ENCODE results near the gene NINJ2.

The NINJ2 gene

GRCh38 chr12:560691-561390 lies 102.4 kb downstream of the NINJ2 start:
- Histone ChIP-seq H3K4me2 (ENCODE audit: low read length) (no peak overlapping the region), H2BK15ac (replicated peaks; ENCODE audit: low read depth) (no peak overlapping the region), H3K4me3 (ENCODE audit: low read length) (no peak overlapping the region), H3K27ac (ENCODE audit: low read depth, low read length) (no peak overlapping the region), H3K18ac (ENCODE audit: low read length) (no peak overlapping the region), H3K9ac (ENCODE audit: low read length) (no peak overlapping the region), H3K4me1 (ENCODE audit: control insufficient read depth, low read depth, low read length) (no peaks in the 10 kb centered on the region), H4K8ac (ENCODE audit: low read depth, low read length) (no peak overlapping the region), H3K4ac (ENCODE audit: low read depth, low read length) (no peak overlapping the region), H2AK5ac (ENCODE audit: low read length) (no peak overlapping the region), H4K5ac (ENCODE audit: low read length) (no peak overlapping the region), H3K36me3 (ENCODE audit: control insufficient read depth, insufficient read depth, low read length) (no peaks in the 10 kb centered on the region), H2BK120ac (ENCODE audit: low read depth, low read length) (no peak overlapping the region), H3K56ac (ENCODE audit: low read length) (no peak overlapping the region), H3K79me2 (ENCODE audit: control insufficient read depth, insufficient read depth, low read length) (no peaks in the 10 kb centered on the region), H2BK5ac (ENCODE audit: low read length) (no peak overlapping the region), H3K23ac (ENCODE audit: low read length) (no peak overlapping the region), H3K79me1 (ENCODE audit: low read length) (no peaks in the 10 kb centered on the region), H3K27me3 (ENCODE audit: insufficient read depth, low read length, poor library complexity) (no peaks in the 10 kb centered on the region)
- no peak for DNase-seq
- WGBS (ENCODE audit: extremely low coverage, insufficient coverage, low lambda C conversion rate): no CpG with 5 or more reads among the region's 19 CpGs

- no peaks in the 10 kb centered on the region for H3K79me2 ChIP-seq (ENCODE audit: control insufficient read depth, insufficient read depth, low read length)
- no peaks in the 10 kb centered on the region for H3K79me1 ChIP-seq (ENCODE audit: low read length)
- WGBS (ENCODE audit: extremely low coverage, insufficient coverage, low lambda C conversion rate): no CpG with 5 or more reads among the region's 14 CpGs
- DNase-seq: no peak
- H3K27ac ChIP-seq (ENCODE audit: low read depth, low read length): no peak overlapping the region
- H2BK120ac ChIP-seq (ENCODE audit: low read depth, low read length): no peak overlapping the region
- H4K5ac ChIP-seq (ENCODE audit: low read length): no peak overlapping the region
- H4K8ac ChIP-seq (ENCODE audit: low read depth, low read length): no peak overlapping the region
- no peak overlapping the region for H3K23ac ChIP-seq (ENCODE audit: low read length)
- no peak overlapping the region for H3K56ac ChIP-seq (ENCODE audit: low read length)
- no peak overlapping the region for H3K4me3 ChIP-seq (ENCODE audit: low read length)
- H3K4me1 ChIP-seq (ENCODE audit: control insufficient read depth, low read depth, low read length): no peaks in the 10 kb centered on the region
- H3K4ac ChIP-seq (ENCODE audit: low read depth, low read length): no peak overlapping the region
- H3K27me3 ChIP-seq (ENCODE audit: insufficient read depth, low read length, poor library complexity): no peaks in the 10 kb centered on the region
- no peak overlapping the region for H3K9ac ChIP-seq (ENCODE audit: low read length)
- H3K18ac ChIP-seq (ENCODE audit: low read length): no peak overlapping the region
- no peaks in the 10 kb centered on the region for H3K36me3 ChIP-seq (ENCODE audit: control insufficient read depth, insufficient read depth, low read length)
- no peak overlapping the region for H2BK15ac ChIP-seq (replicated peaks; ENCODE audit: low read depth)
- H2BK5ac ChIP-seq (ENCODE audit: low read length): no peak overlapping the region
- no peak overlapping the region for H2AK5ac ChIP-seq (ENCODE audit: low read length)
- H3K4me2 ChIP-seq (ENCODE audit: low read length): no peak overlapping the region
Measured at GRCh38 chr12:559906-560455, 103.3 kb downstream of the NINJ2 start.

GRCh38 chr12:559208-559905 lies 103.9 kb downstream of the NINJ2 start:
- Histone ChIP-seq H3K36me3 (ENCODE audit: control insufficient read depth, insufficient read depth, low read length) (no peaks in the 10 kb centered on the region), H3K4me2 (ENCODE audit: low read length) (no peak overlapping the region), H2BK120ac (ENCODE audit: low read depth, low read length) (no peak overlapping the region), H3K4me3 (ENCODE audit: low read length) (no peak overlapping the region), H3K79me2 (ENCODE audit: control insufficient read depth, insufficient read depth, low read length) (no peaks in the 10 kb centered on the region), H3K56ac (ENCODE audit: low read length) (no peak overlapping the region), H3K4me1 (ENCODE audit: control insufficient read depth, low read depth, low read length) (no peaks in the 10 kb centered on the region), H3K27me3 (ENCODE audit: insufficient read depth, low read length, poor library complexity) (no peaks in the 10 kb centered on the region), H3K79me1 (ENCODE audit: low read length) (no peaks in the 10 kb centered on the region), H4K5ac (ENCODE audit: low read length) (no peak overlapping the region), H3K9ac (ENCODE audit: low read length) (no peak overlapping the region), H2BK15ac (replicated peaks; ENCODE audit: low read depth) (no peak overlapping the region), H3K27ac (ENCODE audit: low read depth, low read length) (no peak overlapping the region), H3K4ac (ENCODE audit: low read depth, low read length) (no peak overlapping the region), H4K8ac (ENCODE audit: low read depth, low read length) (no peak overlapping the region), H2BK5ac (ENCODE audit: low read length) (no peak overlapping the region), H3K18ac (ENCODE audit: low read length) (no peak overlapping the region), H3K23ac (ENCODE audit: low read length) (no peak overlapping the region), H2AK5ac (ENCODE audit: low read length) (no peak overlapping the region)
- no CpG with 5 or more reads among the region's 21 CpGs for WGBS (ENCODE audit: extremely low coverage, insufficient coverage, low lambda C conversion rate)
- no peak for DNase-seq

- Histone ChIP-seq H3K4ac (ENCODE audit: low read depth, low read length) (no peak overlapping the region), H2AK5ac (ENCODE audit: low read length) (no peak overlapping the region), H2BK120ac (ENCODE audit: low read depth, low read length) (no peak overlapping the region), H3K36me3 (ENCODE audit: control insufficient read depth, insufficient read depth, low read length) (no peaks in the 10 kb centered on the region), H3K4me1 (ENCODE audit: control insufficient read depth, low read depth, low read length) (no peaks in the 10 kb centered on the region), H2BK15ac (replicated peaks; ENCODE audit: low read depth) (no peak overlapping the region), H3K27ac (ENCODE audit: low read depth, low read length) (no peak overlapping the region), H3K4me2 (ENCODE audit: low read length) (no peak overlapping the region), H3K79me1 (ENCODE audit: low read length) (no peaks in the 10 kb centered on the region), H3K56ac (ENCODE audit: low read length) (no peak overlapping the region), H3K9ac (ENCODE audit: low read length) (no peak overlapping the region), H3K79me2 (ENCODE audit: control insufficient read depth, insufficient read depth, low read length) (no peaks in the 10 kb centered on the region), H3K18ac (ENCODE audit: low read length) (no peak overlapping the region), H4K5ac (ENCODE audit: low read length) (no peak overlapping the region), H2BK5ac (ENCODE audit: low read length) (no peak overlapping the region), H4K8ac (ENCODE audit: low read depth, low read length) (no peak overlapping the region), H3K4me3 (ENCODE audit: low read length) (no peak overlapping the region), H3K23ac (ENCODE audit: low read length) (no peak overlapping the region), H3K27me3 (ENCODE audit: insufficient read depth, low read length, poor library complexity) (no peaks in the 10 kb centered on the region)
- DNase-seq: no peak
- WGBS (ENCODE audit: extremely low coverage, insufficient coverage, low lambda C conversion rate): no CpG with 5 or more reads among the region's 4 CpGs
Measured at GRCh38 chr12:558580-558979, 104.7 kb downstream of the NINJ2 start.

DNA sequence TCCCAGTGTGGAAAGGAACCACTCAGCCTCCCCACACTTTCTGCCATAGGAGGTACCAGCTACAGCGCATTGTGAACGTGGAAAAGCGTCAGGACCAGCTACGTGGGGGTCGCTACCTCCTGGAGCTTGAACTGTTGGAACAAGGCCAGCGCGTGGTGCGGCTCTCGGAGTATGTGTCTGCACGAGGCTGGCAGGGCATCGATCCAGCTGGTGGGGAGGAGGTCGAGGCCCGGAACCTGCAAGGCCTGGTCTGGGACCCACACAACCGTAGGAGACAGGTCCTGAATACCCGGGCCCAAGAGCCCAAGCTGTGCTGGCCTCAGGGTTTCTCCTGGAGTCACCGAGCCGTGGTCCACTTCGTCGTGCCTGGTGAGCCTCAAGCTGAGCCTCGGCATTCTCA lies 106.7 kb downstream of the NINJ2 start:
- H2BK15ac ChIP-seq (replicated peaks; ENCODE audit: low read depth): no peak overlapping the region
- WGBS (ENCODE audit: extremely low coverage, insufficient coverage, low lambda C conversion rate): no CpG with 5 or more reads among the region's 20 CpGs
- no peak overlapping the region for H2BK5ac ChIP-seq (ENCODE audit: low read length)
- H3K18ac ChIP-seq (ENCODE audit: low read length): no peak overlapping the region
- H3K23ac ChIP-seq (ENCODE audit: low read length): no peak overlapping the region
- DNase-seq: no peak
- H3K4ac ChIP-seq (ENCODE audit: low read depth, low read length): no peak overlapping the region
- no peaks in the 10 kb centered on the region for H3K79me1 ChIP-seq (ENCODE audit: low read length)
- H3K27me3 ChIP-seq (ENCODE audit: insufficient read depth, low read length, poor library complexity): no peaks in the 10 kb centered on the region
- no peak overlapping the region for H2AK5ac ChIP-seq (ENCODE audit: low read length)
- H4K5ac ChIP-seq (ENCODE audit: low read length): no peak overlapping the region
- H3K36me3 ChIP-seq (ENCODE audit: control insufficient read depth, insufficient read depth, low read length): no peaks in the 10 kb centered on the region
- H3K27ac ChIP-seq (ENCODE audit: low read depth, low read length): no peak overlapping the region
- no peak overlapping the region for H4K8ac ChIP-seq (ENCODE audit: low read depth, low read length)
- no peak overlapping the region for H3K4me3 ChIP-seq (ENCODE audit: low read length)
- H3K4me1 ChIP-seq (ENCODE audit: control insufficient read depth, low read depth, low read length): no peaks in the 10 kb centered on the region
- no peak overlapping the region for H2BK120ac ChIP-seq (ENCODE audit: low read depth, low read length)
- no peak overlapping the region for H3K4me2 ChIP-seq (ENCODE audit: low read length)
- no peak overlapping the region for H3K9ac ChIP-seq (ENCODE audit: low read length)
- no peak overlapping the region for H3K56ac ChIP-seq (ENCODE audit: low read length)
- no peaks in the 10 kb centered on the region for H3K79me2 ChIP-seq (ENCODE audit: control insufficient read depth, insufficient read depth, low read length)
